Endothelial cell of umbilical vein (primary cell): Measurements from ENCODE around the gene GYS2. TPM values are rescaled to one million over a fixed set of nuclear protein-coding genes. Genes with fewer than 3 reads are reported as not detected.

ENCODE experiments used
- BruUV-seq: library from RNA; stranded (reverse); fragments of 400-500 nt; replicated peaks from 2 replicates; lab custom pipeline; 2021; lab: Mats Ljungman, UMichigan
- CTCF ChIA-PET: fragments of 300-600, 350-600 bp; sonication (Branson Sonifier 250); formaldehyde crosslinking; loops from one replicate; lab custom pipeline; 2021; ENCODE audit warnings: antibody characterized with exemption, inconsistent platforms; lab: Charles Lee
- POLR2A ChIA-PET: fragments of 300-600, 350-600 bp; sonication (Branson Sonifier 250); formaldehyde crosslinking; loops from one replicate; lab custom pipeline; 2021; ENCODE audit warnings: antibody characterized with exemption, inconsistent platforms; lab: Charles Lee
- DNase-seq: peaks from one replicate; pipeline ENCODE4 v3.0.0-alpha.2; 2011; ENCODE audit warnings: low read depth, low spot score
- FAIRE-seq: peaks from 2 replicates; lab custom pipeline; 2011; peaks lifted over from hg19 to GRCh38; lab: Jason Lieb, UNC
- H2AFZ ChIP-seq: 2 replicates; pipeline ENCODE4 v1.6.0; 2012; ENCODE audit warnings: low read depth, low read length, control low read depth, inconsistent platforms
- H3K27ac ChIP-seq: 2 replicates; pipeline ENCODE4 v1.5.1; 2011; ENCODE audit warnings: low read depth, mild to moderate bottlenecking, control low read depth, low read length, moderate library complexity; ENCODE audit not compliant: insufficient read depth
- H3K27me3 ChIP-seq, 2 experiments: 2 replicates each; pipeline versions ENCODE4 v1.6.0 to v1.6.1; 2011; ENCODE audit warnings: low read length in 2 of 2, mixed read lengths in 1 of 2; ENCODE audit not compliant: control insufficient read depth in 2 of 2, insufficient read depth in 2 of 2
- H3K36me3 ChIP-seq, 2 experiments: 2 replicates in 1 of 2; 3 replicates in 1 of 2; pipeline ENCODE4 v1.5.1; 2011; ENCODE audit warnings: low read length in 2 of 2, mild to moderate bottlenecking in 1 of 2, moderate library complexity in 1 of 2; ENCODE audit not compliant: control insufficient read depth in 2 of 2, insufficient read depth in 2 of 2; ENCODE audit errors: extremely low read depth in 1 of 2
- H3K4me1 ChIP-seq: 3 replicates; pipeline ENCODE4 v1.5.1; 2011; ENCODE audit warnings: mild to moderate bottlenecking, low read length; ENCODE audit not compliant: control insufficient read depth, insufficient read depth; ENCODE audit errors: extremely low read depth
- H3K4me2 ChIP-seq: 2 replicates; pipeline ENCODE4 v1.6.1; 2011; ENCODE audit warnings: low read length, control low read depth, mixed read lengths; ENCODE audit not compliant: insufficient read depth
- H3K4me3 ChIP-seq, 3 experiments: fragments of 200-600 bp in 1 of 3; sonication (generic), shearing (Covaris generic) in 1 of 3; replicated peaks in 1 of 3; 2 replicates each; pipeline ENCODE4 v1.5.1; 2011 to 2016; ENCODE audit warnings: control low read depth in 3 of 3, low read length in 3 of 3, mild to moderate bottlenecking in 2 of 3, inconsistent platforms in 1 of 3, low read depth in 1 of 3, moderate library complexity in 1 of 3; ENCODE audit not compliant: insufficient read depth in 1 of 3
- H3K79me2 ChIP-seq: 2 replicates; pipeline ENCODE4 v1.6.0; 2012; ENCODE audit warnings: low read length, inconsistent platforms; ENCODE audit not compliant: control insufficient read depth, insufficient read depth
- H3K9ac ChIP-seq: replicated peaks from 2 replicates; pipeline ENCODE3; 2011; ENCODE audit warnings: low read length, control low read depth; ENCODE audit not compliant: insufficient read depth; ENCODE audit errors: extremely low read depth
- H3K9me1 ChIP-seq: replicated peaks from 3 replicates; pipeline ENCODE4 v1.6.0; 2011; ENCODE audit warnings: mild to moderate bottlenecking, low read length; ENCODE audit not compliant: control insufficient read depth, insufficient read depth; ENCODE audit errors: extremely low read depth
- H3K9me3 ChIP-seq: replicated peaks from 2 replicates; pipeline ENCODE4 v1.5.1; 2012; ENCODE audit warnings: low read length, inconsistent platforms; ENCODE audit not compliant: control insufficient read depth, insufficient read depth
- H4K20me1 ChIP-seq: replicated peaks from 2 replicates; pipeline ENCODE3; 2011; ENCODE audit warnings: mild to moderate bottlenecking, low read length; ENCODE audit not compliant: control insufficient read depth, insufficient read depth; ENCODE audit errors: extremely low read depth
- EZH2 ChIP-seq: IDR thresholded peaks from 2 replicates; pipeline ENCODE4 v1.6.1; 2012; ENCODE audit warnings: borderline replicate concordance, low read depth, mild to moderate bottlenecking, moderate library complexity, low read length, inconsistent platforms; ENCODE audit not compliant: severe bottlenecking
- FOS ChIP-seq: IDR thresholded peaks from 2 replicates; pipeline ENCODE4 v1.6.1; 2011; ENCODE audit warnings: mild to moderate bottlenecking, low read length, moderate library complexity, borderline replicate concordance; ENCODE audit not compliant: insufficient read depth
- GATA2 ChIP-seq: IDR thresholded peaks from 2 replicates; pipeline ENCODE4 v1.7.0; 2011; ENCODE audit warnings: low read depth, mild to moderate bottlenecking, moderate library complexity, mixed read lengths, low read length; ENCODE audit not compliant: insufficient read length, insufficient read depth
- JUN ChIP-seq: IDR thresholded peaks from 2 replicates; pipeline ENCODE4 v1.6.1; 2011; ENCODE audit warnings: borderline replicate concordance, low read depth; ENCODE audit not compliant: insufficient read length, insufficient read depth
- MYC ChIP-seq: IDR thresholded peaks from one replicate; pipeline ENCODE4 v1.6.1; 2011; ENCODE audit warnings: mild to moderate bottlenecking, low read depth, low read length
- POLR2A ChIP-seq: IDR thresholded peaks from 2 replicates; pipeline ENCODE4 v1.6.1; 2012; ENCODE audit warnings: low read depth, mild to moderate bottlenecking, control low read depth, low read length
- POLR2AphosphoS5 ChIP-seq: IDR thresholded peaks from 2 replicates; pipeline ENCODE4 v1.6.1; 2012; ENCODE audit warnings: low read depth, mild to moderate bottlenecking, control low read depth, low read length, moderate library complexity; ENCODE audit not compliant: insufficient read depth
- dilution Hi-C: fragments of 300-500 bp; cut with MboI; formaldehyde crosslinking; loops from one replicate; pipeline ENCODE4 v1.15.0; 2019; ENCODE audit warnings: low sequenced_read_pairs; ENCODE audit not compliant: extremely low pct_ligation_motif_present
- intact Hi-C: fragments of 100-400 bp; cut with micrococcal nuclease; formaldehyde crosslinking; loops from one replicate; pipeline ENCODE4 v1.10.0; 2022
- polyA plus RNA-seq, 4 experiments: library from polyadenylated mRNA; depleted of rRNA in 3 of 4; stranded (reverse) in 3 of 4; unstranded in 1 of 4; fragments of >200 nt; gene quantifications; 2 replicates each; pipeline versions ENCODE4 v1.2.1 to v1.2.3, GENCODE V29; 2011 to 2012; ENCODE audit warnings: missing spikeins in 1 of 4
- total RNA-seq: library from RNA; stranded (reverse); gene quantifications from 2 replicates; pipeline ENCODE4 v1.2.3, GENCODE V29; 2021
- TF ChIP-seq, protein P1 (sequence below): IDR thresholded peaks from 2 replicates; pipeline ENCODE4 v1.6.1; 2011; ENCODE audit not compliant: insufficient read depth, insufficient read length
- TF ChIP-seq, protein P2 (sequence below), 2 donors: IDR thresholded peaks; 1 replicate in 1 of 2; 2 replicates in 1 of 2; pipeline ENCODE4 v1.5.1; 2011; ENCODE audit warnings: low read length in 2 of 2, mild to moderate bottlenecking in 2 of 2, moderate library complexity in 2 of 2, control low read depth in 1 of 2, inconsistent platforms in 1 of 2, low read depth in 1 of 2; ENCODE audit not compliant: insufficient read depth in 1 of 2; ENCODE audit errors: extremely low read depth in 1 of 2

GYS2 gene
- total and polyA plus RNA-seq, 2 donors (not counting 3 experiments of a cell fraction or from before 2014, with no cell fraction given) = 0.04 TPM; not detected in 1

DNA sequence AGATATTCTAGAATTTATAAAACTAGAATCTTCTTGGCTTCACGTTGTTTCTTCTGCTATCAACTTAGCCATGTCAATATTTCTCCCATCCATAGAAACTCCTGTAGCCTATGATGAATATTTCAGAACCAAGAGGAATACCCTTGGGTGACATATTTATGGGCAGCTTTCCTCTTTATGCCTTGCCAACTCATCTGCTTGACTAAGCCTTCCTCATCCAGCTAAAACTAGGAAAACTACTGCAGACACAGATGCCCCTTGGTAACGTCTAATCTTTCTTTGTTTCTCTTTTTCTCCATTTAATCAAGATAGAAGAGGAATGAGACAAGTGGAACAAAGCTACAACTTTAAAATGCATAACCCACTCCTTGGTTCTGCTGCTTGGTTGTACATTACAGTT is 96.8 kb downstream of the GYS2 start:
- Histone ChIP-seq H2AFZ (no peak overlapping the region), H3K9me1 (peaks cover 2% of the 10 kb centered on the region), H3K4me1 (peaks cover 11% of the 10 kb centered on the region), H3K9ac (no peak overlapping the region), H3K36me3 (peaks cover 5% of the 10 kb centered on the region in 2 experiments), H3K27me3 (no peaks in the 10 kb centered on the region), H3K9me3 (no peaks in the 10 kb centered on the region), H3K79me2 (peaks cover 61% of the 10 kb centered on the region), H3K27ac (no peak overlapping the region), H4K20me1 (no peaks in the 10 kb centered on the region), H3K4me3 (no peak overlapping the region), H3K4me2 (no peak overlapping the region)
- BruUV-seq = no TSS peak
- no peak for FAIRE-seq
- dilution Hi-C loops = no loop called here
- no peak for TF ChIP-seq EZH2
- no peak for TF ChIP-seq POLR2AphosphoS5
- no peak for TF ChIP-seq MYC
- no peak for TF ChIP-seq FOS
- TF ChIP-seq, protein P1, sequence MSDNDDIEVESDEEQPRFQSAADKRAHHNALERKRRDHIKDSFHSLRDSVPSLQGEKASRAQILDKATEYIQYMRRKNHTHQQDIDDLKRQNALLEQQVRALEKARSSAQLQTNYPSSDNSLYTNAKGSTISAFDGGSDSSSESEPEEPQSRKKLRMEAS = no peak
- TF ChIP-seq JUN = no peak
- TF ChIP-seq, protein P2, sequence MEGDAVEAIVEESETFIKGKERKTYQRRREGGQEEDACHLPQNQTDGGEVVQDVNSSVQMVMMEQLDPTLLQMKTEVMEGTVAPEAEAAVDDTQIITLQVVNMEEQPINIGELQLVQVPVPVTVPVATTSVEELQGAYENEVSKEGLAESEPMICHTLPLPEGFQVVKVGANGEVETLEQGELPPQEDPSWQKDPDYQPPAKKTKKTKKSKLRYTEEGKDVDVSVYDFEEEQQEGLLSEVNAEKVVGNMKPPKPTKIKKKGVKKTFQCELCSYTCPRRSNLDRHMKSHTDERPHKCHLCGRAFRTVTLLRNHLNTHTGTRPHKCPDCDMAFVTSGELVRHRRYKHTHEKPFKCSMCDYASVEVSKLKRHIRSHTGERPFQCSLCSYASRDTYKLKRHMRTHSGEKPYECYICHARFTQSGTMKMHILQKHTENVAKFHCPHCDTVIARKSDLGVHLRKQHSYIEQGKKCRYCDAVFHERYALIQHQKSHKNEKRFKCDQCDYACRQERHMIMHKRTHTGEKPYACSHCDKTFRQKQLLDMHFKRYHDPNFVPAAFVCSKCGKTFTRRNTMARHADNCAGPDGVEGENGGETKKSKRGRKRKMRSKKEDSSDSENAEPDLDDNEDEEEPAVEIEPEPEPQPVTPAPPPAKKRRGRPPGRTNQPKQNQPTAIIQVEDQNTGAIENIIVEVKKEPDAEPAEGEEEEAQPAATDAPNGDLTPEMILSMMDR (IDR thresholded peaks at IDR 0.05; ENCODE audit: extremely low read depth in 1 of 2, insufficient read depth in 1 of 2, low read depth in 1 of 2, low read length in 2 of 2) = no peak
- no peak for TF ChIP-seq POLR2A
- no peak for TF ChIP-seq GATA2
- intact Hi-C loops = no loop called here
- no peak for DNase-seq
- CTCF ChIA-PET = no interaction called here
- POLR2A ChIA-PET = interaction anchor here (0.6 kb wide), 1 partner anchor 21 kb away, joined by 5 read pairs; no protein-coding TSS in a partner anchor
